Right lung (tissue), 10 donors: ENCODE data around the gene ATP5MK. TPM values are rescaled to one million over a fixed set of nuclear protein-coding genes. Genes with fewer than 3 reads are reported as not detected.
A peak's percentile ranks its signal among the peaks of the same experiment; 100 is the strongest.
"Not testable (repeated sequence)": the region's sequence is repeated elsewhere in the genome, so short reads cannot be mapped to it uniquely, and the experiment has no call there.

ENCODE experiments used
- DNase-seq, 2 donors: peaks; one replicate each; pipeline ENCODE4 v3.0.0-alpha.2; 2013
- long read RNA-seq, 8 donors: transcript quantifications; one replicate each; lab custom pipeline, GENCODE V29; 2026
- polyA plus RNA-seq, 5 donors: library from polyadenylated mRNA; unstranded; fragments of 120-200 nt; gene quantifications; one replicate each; pipeline versions ENCODE4 v1.2.1 to v1.2.3, GENCODE V29; 2013; ENCODE audit warnings: inconsistent platforms in 1 of 5, low replicate concordance in 1 of 5; ENCODE audit not compliant: insufficient read length in 5 of 5, insufficient read depth in 1 of 5

ATP5MK gene, protein sequence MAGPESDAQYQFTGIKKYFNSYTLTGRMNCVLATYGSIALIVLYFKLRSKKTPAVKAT
- 100 to 1,000 TPM; 142 to 196 (median 171) TPM for polyA plus RNA-seq
- long read RNA-seq, donor 1, transcript ATP5MD-201 (4 exons, 364 nt): major isoform, 257 of 310 reads
- long read RNA-seq, donor 1, transcript ATP5MD-204 (5 exons, 626 nt): minor isoform, 7 of 310 reads
- long read RNA-seq, donor 1, partial matches to known transcripts: 37 of 310 reads
- long read RNA-seq, donor 1, other reads (novel, unspliced or antisense): 6 of 310 reads
- long read RNA-seq, donor 2, transcript ATP5MD-201 (4 exons, 364 nt): major isoform, 103 of 130 reads
- long read RNA-seq, donor 2, partial matches to known transcripts: 25 of 130 reads
- long read RNA-seq, donor 2, other reads (novel, unspliced or antisense): 0 of 130 reads
- long read RNA-seq, donor 3, transcript ATP5MD-201 (4 exons, 364 nt): major isoform, 151 of 174 reads
- long read RNA-seq, donor 3, partial matches to known transcripts: 17 of 174 reads
- long read RNA-seq, donor 3, other reads (novel, unspliced or antisense): 0 of 174 reads
- long read RNA-seq, donor 4, transcript ATP5MD-201 (4 exons, 364 nt): major isoform, 111 of 132 reads
- long read RNA-seq, donor 4, partial matches to known transcripts: 20 of 132 reads
- long read RNA-seq, donor 4, other reads (novel, unspliced or antisense): 0 of 132 reads
- long read RNA-seq, donor 5, transcript ATP5MD-201 (4 exons, 364 nt): major isoform, 294 of 337 reads
- long read RNA-seq, donor 5, partial matches to known transcripts: 32 of 337 reads
- long read RNA-seq, donor 5, other reads (novel, unspliced or antisense): 7 of 337 reads
- long read RNA-seq, donor 6, transcript ATP5MD-201 (4 exons, 364 nt): major isoform, 222 of 255 reads
- long read RNA-seq, donor 6, partial matches to known transcripts: 29 of 255 reads
- long read RNA-seq, donor 6, other reads (novel, unspliced or antisense): 0 of 255 reads
- long read RNA-seq, donor 7, transcript ATP5MD-201 (4 exons, 364 nt): major isoform, 102 of 114 reads
- long read RNA-seq, donor 7, transcript ATP5MD-204 (5 exons, 626 nt): minor isoform, 5 of 114 reads
- long read RNA-seq, donor 7, partial matches to known transcripts: 6 of 114 reads
- long read RNA-seq, donor 7, other reads (novel, unspliced or antisense): 0 of 114 reads
- long read RNA-seq, donor 8, transcript ATP5MD-201 (4 exons, 364 nt): major isoform, 78 of 87 reads
- long read RNA-seq, donor 8, partial matches to known transcripts: 7 of 87 reads
- long read RNA-seq, donor 8, other reads (novel, unspliced or antisense): 0 of 87 reads

DNA sequence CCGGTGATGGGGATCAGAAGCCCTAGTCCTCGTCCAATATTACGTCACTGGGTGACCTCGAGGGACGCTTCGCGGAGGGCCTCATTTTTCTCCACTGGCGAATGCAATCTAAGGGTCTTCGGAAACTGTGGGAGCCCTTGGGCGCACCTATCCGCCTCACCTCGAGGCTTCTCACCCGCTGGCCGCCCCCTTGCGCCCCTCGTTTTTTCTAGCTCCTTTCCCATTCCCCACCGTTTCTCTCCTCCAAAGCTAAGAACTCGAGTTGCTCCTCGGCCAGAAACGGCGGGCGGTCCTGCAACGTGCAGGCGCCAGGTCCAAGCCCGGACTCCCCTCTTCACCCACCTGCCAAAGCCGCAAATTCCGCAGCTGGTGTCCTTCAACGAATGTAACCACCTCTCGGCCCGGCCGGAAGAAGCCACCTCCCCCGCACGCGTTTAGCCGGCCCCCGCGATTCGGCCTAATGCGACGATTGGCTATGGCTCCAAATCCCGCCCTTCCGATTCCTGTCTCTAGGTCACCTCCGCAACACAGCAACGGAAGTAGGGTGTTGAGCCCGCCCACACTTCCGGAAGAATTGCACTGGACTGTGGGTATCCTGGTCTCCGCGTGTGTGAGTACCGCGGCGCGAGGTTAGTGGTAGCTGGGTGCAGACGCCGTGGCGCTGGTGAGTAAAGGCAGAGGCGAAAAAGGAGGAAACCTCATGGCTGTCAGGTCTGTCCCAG, at the start of gene ATP5MK, which contains the start of gene PDCD11:
Gene ATP5MK (minus strand): TSS at position 409 of the 722 bp plus-strand sequence. CDS start 4,018 bp downstream, outside the sequence.
Gene PDCD11 (plus strand): TSS at position 560 of the 722 bp plus-strand sequence. CDS start 1,801 bp downstream, outside the sequence.
- DNase-seq: peak; percentile 93 to 95

DNA sequence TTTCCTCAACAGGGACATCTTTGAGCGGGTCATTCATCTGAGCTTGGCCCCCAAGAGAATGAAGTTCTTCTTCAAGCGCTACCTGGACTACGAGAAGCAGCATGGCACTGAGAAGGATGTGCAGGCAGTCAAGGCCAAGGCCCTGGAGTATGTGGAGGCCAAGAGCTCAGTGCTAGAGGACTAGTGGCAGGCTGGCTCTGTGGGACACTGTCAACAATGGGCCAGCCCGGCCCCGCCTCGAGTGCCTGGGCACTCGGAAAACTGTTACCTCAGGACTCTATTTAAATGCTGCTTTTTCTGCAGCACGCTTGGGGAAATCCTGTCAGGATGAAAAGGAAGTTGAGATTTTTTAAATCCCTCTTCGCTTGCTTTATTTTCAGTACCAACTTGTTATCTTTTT, 49.1 kb upstream of the ATP5MK start:
- DNase-seq: no peak

DNA sequence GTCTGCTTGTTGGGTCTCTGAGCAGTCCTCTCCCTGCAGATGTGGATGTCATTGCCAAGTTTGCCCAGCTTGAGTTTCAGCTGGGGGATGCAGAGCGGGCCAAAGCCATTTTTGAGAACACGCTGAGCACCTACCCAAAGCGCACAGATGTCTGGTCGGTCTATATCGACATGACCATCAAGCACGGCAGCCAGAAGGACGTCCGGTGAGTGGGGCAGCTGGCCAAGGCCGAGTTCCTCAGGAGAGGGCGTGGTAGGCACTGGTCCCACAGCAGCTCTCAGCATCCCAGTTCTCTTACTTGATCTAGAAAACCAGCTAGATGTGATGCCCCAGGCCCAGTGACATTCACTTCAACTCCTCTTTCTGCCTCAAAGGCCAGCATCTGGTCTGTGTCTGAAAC, 48.2 kb upstream of the ATP5MK start:
- DNase-seq: no peak

DNA sequence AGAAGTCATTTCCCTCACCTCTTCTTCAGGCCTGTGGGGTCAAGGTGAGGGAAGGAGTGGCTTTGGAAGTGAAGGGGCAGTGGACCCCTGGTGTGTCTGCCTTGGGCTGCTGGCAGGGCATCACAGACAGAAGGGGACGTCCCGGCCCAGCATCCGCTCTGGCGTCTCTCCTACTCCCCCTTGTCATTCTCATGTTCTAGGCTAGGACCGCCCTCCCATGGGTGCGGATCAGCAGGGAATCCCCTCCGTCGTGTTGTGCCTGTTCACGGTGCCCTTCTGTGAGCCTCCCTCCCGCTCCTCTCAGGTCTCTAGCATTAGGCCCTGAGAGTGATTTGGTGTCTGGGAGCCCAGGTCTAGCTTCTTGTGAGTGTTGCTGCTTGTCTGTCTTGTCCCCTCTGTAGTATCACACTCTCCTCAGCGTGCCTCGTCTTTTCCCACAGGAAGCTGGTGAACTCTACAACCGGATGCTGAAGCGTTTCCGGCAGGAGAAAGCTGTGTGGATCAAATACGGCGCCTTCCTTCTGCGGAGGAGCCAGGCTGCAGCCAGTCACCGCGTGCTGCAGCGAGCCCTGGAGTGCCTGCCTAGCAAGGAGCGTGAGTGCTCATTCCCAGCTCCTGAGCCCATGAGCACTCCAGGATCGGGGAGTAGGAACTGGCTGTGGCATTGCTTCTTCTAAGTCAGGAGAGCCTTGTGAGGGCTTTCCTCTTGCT, 47.4 kb upstream of the ATP5MK start:
- no peak for DNase-seq

DNA sequence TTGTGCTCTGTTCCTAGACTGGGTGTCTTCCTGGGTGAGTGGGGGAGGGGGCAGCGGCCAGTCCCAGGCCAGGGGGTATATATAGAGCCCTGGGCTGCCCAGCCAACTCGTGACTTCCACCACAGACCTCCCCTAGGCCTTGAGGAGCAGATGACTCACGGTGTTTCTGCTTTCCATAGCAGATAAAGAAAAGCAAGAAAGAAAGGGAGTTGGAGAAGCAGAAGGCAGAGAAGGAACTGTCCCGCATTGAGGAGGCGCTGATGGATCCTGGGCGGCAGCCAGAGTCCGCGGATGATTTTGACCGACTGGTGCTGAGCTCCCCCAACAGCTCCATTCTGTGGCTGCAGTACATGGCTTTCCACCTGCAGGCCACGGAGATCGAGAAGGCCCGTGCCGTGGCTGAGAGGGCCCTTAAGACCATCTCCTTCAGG, 45.8 kb upstream of the ATP5MK start:
- no peak for DNase-seq

DNA sequence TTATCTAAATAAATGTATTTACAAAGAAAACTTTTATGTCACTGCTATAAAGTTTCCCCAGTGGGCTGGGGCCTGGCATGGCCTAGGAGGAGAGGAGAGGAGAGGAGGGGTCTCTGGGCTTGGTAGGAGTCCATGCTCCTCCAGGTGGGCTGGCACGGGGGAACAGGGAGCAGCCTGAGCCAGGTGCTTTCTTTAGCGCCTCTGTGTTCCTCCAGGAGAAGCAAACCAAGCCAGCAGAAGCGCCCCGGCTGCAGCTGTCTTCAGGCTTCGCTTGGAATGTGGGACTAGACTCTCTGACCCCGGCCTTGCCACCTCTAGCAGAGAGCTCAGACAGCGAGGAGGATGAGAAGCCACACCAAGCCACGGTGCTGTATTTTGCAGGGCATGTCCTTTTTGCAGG, 45.3 kb upstream of the ATP5MK start:
- DNase-seq: no peak

DNA sequence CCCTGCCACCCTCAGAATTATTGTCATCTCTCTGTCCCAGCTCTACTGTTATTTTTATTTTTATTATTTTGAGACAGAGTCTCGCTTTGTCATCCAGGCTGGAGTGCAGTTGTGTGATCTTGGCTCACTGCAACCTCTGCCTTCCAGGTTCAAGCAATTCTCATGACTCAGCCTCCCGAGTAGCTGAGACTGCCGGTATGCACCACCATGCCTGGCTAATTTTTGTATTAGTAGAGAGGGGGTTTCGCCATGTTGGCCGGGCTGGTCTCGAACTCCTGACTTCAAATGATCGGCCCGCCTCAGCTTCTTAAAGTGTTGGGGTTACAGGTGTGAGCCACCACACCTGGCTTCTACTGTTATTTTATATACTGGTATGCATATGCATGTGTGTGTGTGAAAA, 44.9 kb upstream of the ATP5MK start:
- DNase-seq: no peak

DNA sequence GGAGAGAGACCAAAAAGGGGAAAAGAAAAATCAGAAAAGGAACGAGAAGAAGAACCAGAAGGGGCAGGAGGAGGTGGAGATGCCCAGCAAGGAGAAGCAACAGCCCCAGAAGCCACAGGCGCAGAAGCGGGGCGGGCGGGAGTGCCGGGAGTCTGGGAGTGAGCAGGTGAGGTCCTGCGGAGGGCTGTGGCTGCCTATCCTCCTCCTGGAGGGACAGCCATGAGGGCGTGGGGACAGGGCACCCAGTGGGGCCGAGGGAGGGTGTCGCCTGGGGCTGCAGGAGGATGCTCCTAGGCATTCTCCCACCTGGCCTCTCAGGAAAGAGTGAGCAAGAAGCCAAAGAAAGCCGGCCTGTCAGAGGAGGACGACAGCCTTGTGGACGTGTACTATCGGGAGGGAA, 44.1 kb upstream of the ATP5MK start:
- no peak for DNase-seq

DNA sequence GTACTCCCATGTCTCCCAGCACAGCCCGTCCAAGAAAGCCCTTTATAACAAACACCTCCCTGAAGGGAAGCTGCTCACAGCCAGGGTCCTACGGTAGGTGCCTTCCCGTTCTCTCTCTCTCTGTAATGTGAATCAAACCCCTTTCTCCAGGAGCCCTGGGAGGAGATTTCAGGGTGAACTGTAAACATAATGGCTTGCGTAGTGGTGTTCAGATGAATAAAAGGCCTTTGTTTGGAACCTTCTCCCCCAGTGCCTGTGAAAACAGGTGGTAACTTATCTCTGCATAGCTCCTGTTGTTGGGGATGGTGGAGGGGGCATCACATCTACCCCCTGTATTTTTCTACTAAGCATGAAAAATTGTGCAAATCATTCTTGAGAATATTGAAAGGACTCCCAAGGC, 43.5 kb upstream of the ATP5MK start:
- DNase-seq: no peak

DNA sequence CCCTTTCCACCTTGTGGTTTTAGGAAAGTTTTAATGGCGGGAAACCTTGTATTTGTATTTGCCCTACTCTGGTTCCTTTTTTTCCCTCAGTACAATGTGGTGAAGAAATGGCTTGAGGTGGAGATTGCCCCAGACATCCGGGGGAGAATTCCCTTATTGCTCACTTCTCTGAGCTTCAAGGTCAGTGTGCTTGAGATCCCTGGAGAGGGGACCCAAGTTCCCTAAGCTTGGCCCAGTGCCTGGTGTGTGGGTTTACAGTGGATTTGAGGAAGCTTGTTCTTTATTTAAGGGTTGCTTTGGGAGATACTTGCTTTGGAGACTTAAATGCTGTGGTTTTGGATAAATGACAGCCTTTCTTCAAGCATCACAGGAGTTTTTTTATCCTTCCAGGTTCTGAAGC, 37.6 kb upstream of the ATP5MK start:
- DNase-seq: no peak

DNA sequence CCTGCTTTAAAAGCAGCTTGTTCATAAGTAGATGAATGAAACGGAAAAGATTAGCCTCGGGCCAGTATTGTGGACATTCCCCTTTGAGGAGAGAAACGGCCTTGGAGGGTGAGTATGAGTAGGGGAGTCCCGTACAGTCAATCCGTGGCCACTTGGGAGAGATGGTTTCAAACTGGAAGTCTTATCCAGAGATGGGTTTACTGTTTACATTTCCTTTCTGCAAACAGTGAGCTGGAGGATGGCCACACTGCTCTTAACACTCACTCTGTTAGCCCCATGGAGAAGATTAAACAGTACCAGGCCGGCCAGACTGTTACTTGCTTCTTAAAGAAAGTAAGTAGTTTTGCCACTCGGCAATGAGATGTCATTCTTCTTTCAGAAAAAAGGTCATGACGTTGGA, 35.6 kb upstream of the ATP5MK start:
- DNase-seq: no peak

DNA sequence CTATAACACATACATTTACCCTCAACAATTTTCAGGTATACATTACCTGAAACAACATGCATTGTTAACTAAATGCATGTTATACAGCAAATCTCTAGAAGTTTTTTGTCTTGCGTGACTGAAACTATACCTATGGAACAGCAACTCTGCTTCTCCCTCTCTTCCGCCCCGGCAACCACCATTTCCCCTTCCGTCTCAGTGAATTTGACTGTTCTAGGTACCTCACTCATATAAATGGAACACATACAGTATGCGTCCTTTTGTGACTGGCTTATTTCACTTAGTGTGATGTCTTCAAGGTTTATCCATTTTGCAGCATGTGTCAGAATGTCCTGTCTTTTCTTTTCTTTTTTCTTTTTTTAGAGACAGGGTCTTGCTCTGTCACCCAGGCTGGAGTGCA, 33.4 kb upstream of the ATP5MK start:
- DNase-seq: no peak

DNA sequence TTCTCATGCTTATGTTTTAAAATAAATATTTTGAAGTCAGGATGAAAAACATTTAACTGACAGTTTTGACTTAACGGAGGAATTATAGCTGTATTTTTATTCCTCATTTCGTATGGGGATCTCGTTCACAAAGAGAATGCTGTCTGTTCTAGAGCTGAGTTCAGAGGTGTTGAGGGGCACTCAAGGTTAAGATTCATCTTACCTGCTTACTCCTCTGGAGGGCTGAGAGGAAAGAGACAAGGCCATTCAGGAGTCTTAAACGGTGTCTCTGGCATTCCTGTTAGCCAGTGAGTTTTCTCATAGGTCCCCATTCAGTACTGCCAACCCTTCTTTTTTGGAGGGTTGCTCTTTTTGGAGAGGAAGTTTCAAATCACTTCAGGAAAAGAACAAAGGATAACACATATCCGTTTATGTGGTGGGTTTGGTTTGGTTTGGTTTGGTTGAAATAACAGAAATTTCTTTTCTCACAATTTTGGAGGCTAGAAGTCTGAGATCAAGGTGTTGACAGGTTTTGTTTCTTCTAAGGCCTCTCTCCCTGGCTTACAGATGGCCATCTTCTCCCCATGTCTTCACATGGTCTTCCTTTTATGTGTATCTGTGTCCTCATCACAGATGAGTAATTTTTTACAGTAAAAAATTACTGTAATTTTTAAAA, 32.8 kb upstream of the ATP5MK start:
- no peak for DNase-seq

DNA sequence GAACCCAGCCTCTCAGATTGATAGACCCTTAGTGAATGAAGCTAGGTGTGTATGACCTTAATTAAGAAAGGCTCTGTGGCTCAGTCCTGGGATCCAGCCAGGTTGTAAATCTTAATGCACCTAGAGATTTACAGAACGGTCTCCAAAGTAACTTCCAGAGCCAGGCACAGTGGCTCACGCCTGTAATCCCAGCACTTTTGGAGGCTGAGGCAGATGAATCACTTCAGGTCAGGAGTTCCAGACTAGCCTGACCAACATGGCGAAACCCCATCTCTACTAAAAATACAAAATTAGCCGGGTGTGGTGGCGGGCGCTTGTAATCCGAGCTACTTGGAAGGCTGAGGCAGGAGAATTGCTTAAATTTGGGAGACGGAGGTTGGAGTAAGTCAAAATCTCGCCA, 31.6 kb upstream of the ATP5MK start:
- no peak for DNase-seq

DNA sequence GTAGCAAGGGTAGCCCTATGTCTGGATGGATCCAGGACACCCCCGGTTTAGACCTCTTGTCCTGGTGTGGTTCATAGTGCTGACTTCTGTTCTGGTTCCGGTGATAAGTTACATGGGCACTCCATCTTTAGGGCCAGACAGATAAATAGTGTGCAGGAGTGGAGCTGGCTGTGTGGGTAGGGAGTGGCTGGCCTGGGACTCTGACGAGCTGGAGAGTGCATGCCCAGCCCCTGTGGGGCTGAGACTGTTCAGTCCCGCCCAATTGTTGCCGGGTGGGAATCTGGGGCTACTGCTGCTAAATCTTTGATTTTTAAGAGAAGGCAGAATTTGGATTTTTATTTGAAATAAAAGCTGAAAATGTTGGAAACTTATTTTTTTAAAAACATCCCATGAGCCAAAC, 27.5 kb upstream of the ATP5MK start:
- DNase-seq: no peak

DNA sequence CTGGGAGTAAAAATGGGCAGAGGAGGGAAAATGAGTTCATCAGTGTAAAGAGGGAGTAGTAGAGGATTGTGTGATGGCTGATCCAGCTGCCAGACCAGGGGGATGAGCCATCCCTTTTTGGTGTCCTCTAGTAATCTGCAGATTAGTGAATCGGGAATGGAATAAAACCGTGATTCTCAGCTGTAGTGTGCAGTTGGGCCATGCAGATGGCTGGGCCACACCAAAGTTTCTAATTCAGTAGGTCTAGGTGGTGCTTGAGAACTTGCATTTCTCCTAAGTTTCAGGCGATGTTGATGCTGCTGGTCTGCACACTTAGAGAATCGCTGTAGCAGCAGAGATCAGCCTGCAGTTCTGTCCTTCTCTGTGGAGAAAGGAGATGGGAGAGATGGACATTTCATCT, 22.8 kb upstream of the ATP5MK start:
- DNase-seq: no peak

DNA sequence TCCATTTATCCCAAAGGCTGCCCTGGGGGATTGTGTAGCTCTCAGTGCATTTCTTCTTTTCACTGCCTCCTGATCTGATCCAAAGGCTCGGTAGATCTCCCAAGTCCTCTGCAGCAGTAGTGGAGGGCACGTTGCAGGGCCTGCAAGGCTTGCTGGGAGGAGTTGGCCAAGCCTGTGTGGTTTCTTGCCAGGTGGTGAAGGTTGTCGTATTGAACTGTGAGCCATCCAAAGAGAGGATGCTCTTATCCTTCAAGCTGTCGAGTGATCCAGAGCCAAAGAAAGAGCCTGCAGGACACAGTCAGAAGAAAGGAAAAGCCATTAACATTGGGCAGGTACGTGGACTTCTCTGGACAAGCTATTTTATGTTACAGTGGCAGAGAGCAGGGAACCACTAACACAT, 21.3 kb upstream of the ATP5MK start:
- no peak for DNase-seq

DNA sequence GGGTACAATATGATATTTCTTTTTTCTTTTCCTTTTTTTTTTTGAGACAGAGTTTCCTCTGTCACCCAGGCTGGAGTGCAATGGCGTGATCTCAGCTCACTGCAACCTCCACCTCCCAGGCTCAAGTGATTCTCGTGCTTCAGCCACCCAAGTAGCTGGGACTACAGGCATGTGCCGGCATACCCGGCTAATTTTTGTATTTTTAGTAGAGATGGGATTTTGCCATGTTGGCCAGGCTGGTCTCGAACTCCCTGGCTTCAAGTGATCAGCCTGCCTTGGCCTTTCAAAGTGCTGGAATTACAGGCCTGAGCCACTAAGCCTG, 20.8 kb upstream of the ATP5MK start:
- DNase-seq: not testable (repeated sequence)

DNA sequence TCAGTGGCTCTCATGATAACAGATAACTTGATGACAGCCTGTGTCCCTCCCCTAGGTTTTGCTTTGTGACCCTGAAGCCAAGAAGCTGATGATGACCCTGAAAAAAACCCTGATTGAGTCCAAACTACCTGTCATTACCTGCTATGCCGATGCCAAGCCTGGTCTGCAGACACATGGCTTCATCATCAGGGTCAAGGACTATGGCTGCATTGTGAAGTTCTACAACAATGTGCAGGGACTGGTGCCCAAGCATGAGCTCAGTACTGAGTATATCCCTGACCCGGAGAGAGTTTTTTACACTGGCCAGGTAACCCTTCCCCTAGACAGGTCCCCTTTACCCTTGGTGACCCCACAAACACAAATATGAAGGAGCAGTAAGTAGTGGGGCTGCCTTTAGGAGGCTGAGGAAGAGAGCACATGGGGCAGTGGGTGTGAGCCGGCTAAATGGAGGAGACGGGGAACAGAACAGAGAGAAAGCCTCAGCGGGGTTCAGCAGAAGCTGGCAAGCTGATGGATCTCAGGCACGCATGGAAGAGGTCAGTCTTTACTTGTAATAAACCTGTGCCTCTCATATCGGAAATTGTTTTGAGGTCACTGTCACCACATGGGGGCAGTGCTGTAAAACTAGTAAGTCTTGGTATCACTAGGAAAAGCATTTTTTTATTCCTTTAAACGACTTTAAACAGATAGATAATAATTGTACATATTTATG, 20.3 kb upstream of the ATP5MK start:
- DNase-seq: peak; percentile 44 to 51
